GM19468 (cell line): ENCODE results near the gene NVL.
A peak's percentile ranks its signal among the peaks of the same experiment; 100 is the strongest.

Experiments used
- ATAC-seq: cut with Tn5 transposase; IDR thresholded peaks from one replicate; pipeline ENCODE4 v1.9.1; 2021; ENCODE audit warnings: mild to moderate bottlenecking, moderate library complexity, moderate number of reproducible peaks; ENCODE audit not compliant: unreplicated experiment; ENCODE audit errors: extremely low read depth

The NVL gene

DNA sequence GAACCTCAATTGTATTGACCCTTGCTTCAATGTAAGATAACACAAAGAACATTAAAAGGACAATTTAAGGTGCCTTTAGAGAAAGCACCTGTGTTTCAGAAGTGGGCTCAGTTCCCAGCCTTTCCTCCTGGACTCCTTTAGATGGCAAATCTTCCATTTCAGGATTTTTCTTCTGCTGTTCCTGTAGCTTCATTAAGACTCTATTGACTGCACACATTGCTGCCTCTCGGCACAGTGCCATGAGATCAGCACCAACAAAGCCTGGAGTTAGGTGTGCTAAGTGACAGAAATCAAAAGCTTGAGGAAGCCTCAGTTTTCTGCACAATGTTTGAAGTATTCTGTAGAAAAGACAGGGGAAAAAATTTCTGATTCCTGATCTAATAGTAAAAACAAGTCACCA lies 40.6 kb downstream of the NVL start:
- ATAC-seq, result no peak

DNA sequence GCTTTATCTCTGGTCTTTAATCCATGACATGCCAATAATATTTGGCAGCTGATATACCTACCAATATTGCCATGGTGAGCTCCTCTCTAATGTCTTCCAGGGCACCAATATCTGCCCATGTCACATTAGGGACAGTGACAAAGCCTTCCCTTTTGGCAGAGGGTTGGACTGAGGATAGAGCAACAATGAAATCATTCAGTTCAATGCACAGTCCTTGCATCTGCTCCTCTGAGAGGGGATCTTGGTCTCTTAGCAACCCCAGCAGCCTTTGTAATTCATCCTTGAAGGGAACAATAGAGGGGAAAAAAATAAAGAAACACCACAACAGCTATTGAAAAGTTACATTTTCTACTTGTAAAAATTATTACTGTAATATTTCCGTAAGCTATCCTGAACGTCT lies 42.3 kb downstream of the NVL start:
- ATAC-seq, result no peak

DNA sequence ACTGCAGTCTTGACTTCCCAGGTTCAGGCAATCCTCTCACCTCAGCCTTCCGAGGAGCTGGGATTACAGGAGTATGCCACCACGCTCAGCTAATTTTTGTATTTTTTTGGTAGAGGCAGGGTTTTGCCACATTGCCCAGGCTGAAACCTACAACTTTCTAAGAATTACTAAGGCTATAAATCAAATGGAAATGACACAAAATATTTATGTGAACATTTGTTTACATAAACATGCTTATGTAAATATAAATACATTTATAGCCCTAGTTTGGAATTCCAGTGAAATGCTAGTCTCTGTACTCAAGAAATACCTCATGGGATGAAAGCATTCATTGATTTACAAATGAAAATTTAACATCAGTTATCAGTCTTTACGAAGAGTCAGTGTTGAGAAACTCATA lies 47.8 kb downstream of the NVL start:
- no peak for ATAC-seq

DNA sequence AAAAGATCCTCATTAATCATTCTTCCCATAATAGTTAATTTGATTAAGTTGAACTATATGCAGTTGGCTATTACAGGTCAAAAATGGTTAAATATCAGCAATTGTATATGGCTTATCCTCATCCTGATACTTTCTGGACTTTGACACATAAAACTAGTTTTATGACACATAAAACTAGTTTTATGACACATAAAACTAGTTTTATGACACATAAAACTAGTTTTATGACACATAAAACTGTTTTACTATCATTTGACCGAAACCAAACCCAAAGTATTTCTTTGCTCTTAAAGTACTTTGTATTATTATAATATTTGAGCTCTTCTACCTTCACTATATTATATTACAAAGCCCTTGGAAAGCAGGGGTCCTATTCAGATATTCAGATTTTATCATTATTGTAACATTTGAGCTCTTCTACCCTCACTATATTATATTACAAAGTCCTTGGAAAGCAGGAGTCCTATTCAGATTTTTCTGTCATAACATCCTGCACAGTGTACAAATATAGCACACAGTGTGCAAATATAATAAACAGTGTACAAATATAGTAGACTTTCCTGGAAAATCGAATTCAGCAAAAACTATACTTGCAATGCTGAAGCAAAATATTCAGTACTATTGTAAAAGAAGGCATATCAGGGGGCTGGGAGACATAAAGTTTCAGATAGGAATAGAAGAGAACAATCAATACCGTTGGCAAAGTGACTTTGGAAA lies 53.0 kb downstream of the NVL start:
- ATAC-seq, result no peak

DNA sequence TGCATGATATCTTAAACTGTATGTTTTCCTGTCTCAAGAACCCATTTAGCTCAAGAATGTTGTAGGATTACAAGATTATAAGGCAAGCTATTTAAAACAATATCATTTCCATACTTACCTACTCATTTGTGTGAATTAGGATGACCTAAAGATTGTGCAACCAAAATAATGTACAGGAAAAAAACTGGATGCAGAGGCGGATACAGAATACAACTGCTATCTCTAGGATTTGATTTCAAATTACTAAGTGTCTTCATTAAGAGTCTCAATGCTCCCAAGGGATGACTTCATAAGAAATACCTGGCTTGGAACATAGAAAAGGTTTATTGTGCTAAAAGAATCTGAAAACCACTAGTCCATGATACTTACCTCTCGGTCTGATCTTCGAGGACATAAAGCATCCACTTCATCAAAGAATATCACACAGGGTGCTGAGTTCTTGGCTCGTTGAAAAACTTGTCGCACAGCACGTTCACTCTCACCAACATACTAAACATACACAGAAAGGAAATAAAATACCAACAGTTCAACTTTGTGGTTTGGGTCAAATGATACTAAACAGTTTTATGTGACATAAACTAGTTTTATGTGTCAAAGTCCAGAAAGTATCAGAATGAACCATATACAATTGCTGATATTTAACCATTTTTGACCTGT lies 54.9 kb downstream of the NVL start:
- ATAC-seq, result no peak

DNA sequence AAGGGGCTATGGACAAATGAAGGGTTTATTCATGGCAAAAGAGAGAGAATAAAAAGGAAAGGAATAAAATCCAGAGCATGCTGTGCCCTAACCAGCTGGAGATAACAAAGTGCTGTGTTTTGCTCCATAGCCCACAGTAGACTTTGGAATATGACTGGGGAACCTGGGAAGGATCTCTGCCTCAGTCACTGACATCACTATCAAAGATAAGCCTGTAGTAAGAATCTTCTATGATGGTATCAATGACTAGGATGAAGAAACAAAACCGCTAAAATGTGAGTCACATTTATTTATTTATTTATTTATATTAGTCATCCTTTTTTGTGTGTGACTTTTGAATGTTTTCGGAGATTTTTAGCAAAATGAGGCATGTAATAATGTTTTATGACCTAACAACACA lies 56.3 kb downstream of the NVL start:
- ATAC-seq, result no peak

DNA sequence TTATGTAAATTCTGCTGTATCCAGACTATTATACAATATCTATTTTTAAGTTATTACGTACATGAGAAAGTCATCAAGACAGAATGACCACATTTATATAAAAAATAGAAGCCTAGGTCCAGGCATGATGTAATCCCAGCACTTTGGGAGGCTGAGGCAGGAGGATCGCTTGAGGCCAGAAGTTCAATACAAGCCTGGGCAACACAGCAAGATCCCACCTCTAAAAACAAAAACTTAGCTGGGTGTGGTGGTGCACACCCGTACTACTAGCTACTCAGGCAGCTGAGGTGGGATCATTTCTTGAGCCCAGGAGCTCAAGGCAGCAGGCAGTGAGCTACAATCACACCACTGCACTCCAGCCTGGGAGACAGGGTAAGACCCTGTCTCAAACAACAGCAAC lies 58.9 kb downstream of the NVL start:
- ATAC-seq, result no peak

DNA sequence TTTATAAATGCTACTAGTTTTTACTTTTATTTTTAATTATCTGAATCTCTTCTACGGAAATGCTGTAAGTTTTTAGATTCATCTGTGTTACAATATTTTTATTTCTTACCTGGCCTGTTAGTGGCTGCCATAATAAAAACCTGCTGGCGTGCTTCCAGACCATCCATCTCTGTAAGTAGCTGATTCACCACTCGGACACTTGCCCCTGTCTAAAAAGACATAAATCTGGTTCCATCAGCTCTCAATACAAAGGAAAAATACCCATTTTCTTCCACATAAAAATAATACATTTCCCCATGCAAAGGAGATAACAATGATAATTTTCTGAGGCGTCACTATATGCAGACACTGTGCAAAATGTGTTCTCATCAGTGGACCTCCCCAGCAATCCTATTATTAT lies 62.0 kb downstream of the NVL start:
- no peak for ATAC-seq

DNA sequence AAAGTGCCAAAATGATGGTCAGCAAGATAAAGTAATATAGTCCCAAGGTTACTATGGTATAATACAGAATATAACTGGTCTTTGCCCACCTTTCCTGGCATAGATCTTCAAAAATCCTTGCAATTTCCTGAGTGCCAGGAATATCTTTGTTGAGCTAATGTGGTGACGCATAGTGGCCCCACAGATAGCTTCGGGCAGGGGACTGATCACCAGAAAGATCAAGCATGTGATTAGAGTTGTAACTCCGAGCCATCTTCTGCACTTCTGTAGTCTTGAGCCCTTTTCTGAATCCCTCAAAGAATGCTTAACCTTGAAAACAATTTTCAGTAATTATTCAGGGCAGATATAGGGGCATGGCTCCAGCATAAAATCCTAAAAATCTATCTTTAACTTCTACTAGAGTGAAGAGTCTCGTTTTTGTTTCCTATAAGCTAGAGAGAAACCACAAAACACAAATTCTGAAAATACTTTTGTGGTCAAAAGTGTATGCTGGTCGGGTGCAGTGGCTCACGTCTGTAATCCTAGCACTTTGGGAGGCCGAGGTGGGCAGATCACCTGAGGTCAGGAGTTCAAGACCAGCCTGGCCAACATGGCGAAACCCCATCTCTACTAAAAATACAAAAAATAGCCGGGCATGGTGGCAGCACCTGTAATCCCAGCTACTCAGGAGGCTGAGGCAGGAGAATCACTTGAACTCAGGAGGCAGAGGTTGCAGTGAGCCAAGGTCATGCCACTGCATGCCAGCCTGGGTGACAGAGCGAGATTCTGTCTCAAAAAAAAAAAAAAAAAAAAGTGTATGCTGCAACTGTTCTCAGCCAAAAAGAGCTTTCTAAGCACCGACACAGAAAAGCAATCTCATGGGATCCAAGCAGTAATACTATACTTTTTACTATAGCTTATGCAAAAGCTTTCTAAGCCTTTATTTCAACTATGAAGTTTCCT lies 62.8 kb downstream of the NVL start:
- ATAC-seq, result no peak

DNA sequence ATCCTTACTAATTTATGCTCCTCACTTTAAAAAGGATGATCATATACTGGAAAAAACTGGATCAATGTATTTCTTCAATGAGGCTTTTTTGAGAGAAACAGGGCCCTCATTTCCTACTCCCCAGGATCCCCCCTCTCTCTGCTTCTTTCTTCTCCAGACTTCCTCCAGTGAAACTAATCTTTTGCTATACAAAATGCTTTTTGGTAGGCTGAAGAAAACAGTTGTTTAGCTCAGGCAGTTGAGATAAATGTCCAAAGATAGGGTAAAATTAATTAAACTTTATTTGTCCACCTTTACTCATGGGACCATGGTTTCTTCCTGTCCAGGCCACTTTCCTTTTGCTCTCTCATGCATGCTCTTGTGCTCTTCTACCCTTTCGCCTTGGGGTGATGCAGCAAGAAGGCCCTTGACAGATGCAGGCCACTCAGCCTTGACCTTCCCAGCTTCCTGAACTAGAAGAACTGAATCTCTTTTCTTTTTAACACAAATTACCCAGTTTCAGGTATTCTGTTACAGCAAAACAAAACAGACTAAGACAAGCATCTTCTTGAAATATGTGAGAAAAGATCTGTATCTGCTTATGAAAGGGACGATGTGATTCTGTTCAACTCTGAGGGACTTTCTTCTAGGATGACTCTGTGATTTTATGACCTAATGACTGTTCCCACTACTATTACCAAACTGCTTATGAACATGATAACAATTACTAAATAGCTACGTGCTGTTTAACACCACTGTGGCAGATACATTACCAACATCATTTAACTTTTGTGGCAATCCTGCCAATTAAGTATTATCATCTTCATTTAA lies 63.7 kb downstream of the NVL start:
- peak; percentile 68 for ATAC-seq

DNA sequence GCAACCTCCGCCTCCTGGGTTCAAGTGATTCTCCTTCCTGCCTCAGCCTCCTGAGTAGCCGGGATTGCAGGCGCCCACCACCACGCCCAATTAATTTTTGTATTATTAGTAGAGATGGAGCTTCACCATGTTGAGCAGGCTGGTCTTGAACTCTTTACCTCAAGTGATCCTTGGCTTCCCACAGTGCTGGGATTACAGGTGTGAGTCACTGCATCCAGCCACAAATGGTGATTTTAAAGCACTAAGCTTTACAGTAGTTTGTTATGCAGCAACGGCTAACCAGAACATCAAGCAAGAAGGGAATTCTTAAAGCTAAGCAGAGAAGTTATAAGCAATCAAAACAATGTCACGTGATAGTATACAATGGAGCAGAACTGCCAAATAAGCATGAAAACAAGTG lies 65.7 kb downstream of the NVL start:
- no peak for ATAC-seq

DNA sequence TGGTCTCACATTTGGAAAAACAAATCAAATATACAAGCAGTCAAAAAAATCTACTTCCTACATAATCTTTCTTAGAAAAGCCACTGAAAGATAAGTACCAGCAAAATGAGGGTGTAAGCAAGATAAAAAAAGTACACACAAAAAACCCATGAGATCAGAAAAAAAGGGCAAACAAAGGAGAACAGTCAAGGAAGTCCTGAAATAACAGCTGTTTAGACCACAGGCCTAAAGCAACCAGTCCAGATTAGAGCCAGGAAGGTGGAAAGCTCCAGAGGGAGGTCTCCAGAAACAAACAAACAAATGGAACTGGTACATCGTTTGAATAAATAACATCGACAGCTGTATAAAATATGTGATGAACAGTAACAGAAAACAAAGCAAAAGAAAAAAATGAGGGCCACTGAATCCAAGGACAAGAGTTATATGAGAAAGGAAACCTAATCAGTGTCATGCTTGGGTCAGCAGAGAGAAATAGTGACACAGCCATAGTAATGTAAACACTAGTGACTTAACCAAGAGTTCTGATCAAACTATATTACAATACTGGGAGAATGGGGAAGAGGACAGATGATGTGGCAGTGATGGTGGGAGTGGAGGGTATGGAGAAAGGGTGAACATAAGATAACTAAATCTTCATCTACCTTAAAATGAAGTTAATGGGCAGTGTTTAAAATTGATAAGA lies 67.5 kb downstream of the NVL start:
- ATAC-seq, result no peak

DNA sequence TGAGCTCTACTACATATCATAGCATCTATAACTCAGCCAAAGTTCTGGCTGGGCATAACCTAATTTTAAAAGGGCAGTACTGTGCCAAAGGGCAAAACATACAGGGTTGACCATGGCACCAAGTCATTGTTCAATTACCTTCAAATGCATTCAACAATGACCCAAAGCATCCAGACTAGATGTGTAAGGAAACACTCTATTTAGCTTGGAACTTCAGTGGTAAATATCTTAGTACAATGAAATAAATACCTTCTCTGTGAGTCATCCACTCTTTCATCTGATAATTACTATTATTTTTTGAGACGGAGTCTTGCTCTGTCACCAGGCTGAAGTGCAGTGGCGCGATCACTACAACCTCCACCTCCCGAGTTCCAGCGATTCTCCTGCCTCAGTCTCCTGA lies 70.0 kb downstream of the NVL start:
- no peak for ATAC-seq

DNA sequence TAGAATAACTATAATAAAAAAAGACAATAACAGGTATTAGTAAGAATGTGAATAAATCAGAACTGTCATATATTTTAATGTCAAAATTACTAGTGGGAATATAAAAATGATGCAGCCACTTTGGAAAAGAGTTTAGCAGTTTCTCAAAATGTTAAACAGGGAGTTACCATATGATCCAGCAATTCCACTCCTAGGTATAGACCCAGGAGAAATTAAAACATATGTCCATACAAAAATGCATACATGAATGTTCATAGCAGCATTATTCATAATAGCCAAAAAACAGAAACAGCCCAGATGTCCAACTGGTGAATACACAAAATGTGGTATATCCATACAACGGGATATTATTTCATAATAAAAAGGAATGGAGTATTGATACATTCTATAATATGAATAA lies 71.6 kb downstream of the NVL start:
- ATAC-seq, result no peak

DNA sequence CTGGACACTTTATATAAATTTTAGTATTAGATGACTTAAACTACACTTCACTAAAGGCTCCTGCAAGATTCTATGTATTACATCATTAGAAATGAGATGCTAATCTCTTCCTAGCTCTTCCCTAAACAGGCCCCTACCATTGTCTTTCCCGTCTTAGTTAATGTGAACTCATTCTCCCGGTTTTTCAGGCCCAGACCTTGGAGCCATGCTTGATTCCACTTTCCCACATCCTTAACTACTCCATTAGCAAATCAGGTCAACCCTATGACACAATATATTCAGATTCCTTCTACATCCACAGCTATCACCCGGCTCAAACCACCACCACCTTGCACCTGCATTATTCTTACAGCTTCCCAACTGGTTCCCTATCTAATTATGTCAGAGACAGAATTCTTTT lies 73.3 kb downstream of the NVL start:
- no peak for ATAC-seq

DNA sequence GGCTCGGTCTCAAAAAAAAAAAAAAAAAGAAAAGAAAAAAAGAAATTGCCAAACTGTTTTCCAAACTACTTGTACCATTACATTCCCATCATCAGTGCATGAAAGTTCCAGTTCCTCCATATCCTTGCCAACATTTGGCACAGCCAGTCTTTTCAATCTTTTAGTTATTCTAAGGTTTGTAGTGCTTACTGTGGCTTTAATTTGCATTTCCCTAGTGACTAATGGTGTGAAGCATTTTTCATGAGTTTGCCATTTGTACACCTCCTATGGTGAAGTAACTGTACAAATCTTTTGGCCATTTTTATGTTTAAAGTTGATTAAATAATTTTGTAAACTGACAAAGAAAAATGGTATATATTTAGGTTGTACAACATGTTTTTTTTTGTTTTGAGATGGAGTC lies 76.3 kb downstream of the NVL start:
- no peak for ATAC-seq

DNA sequence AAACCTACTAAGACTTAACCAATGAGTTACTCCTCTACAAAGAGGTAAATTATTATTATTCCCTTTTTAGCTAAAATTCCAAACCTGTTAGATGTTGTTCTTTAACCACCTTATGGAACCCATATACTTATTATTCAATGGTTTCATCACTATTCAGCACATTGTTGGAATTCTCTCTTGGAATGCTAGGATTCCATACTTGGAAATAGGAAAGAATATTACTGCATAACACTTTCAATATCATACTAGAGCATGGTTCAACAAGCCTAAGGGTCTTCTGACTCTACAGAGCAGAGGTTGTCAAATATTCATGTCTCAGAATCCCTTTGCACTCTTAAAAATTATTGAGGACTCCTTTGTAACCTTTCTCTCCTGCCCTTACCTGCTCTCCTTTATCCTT lies 77.5 kb downstream of the NVL start:
- ATAC-seq, result no peak

DNA sequence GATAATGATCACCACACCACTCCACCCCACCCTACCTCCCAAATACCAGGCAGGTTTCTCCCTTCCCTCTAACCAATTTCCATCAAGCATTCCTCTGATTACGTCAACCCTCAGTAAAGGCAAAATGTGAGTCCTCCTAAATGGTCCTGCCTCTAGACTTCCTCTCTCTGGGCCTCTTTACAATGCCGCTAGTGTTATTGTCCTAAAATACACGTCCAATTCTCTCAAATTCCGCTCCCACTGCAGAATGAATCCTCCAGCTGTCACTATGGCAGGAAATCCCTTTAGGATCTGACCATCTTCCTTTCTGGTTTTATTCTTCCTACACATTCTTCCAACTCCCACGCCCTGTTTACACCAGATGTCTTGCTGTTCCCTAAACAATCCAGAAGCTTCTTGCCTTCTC lies 78.2 kb downstream of the NVL start:
- ATAC-seq, result no peak

DNA sequence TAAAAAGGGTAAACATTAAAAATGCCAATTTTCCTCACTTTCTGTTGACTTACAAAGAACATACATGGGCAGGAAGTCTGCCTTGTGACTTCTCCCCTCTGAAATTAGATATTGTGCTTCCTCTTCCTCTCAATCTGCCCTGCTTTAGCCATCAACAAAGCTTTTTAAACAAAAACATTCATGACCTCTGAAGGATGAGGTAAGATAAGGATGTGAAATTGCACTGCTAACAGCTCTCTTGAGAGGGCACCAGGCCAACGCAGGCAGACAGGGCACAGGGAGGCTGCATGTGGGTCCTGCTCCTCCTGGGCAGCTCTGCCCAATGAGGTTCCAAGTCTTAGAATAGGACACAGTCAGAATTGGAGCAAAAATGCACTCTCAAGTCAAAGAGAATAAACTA lies 84.8 kb downstream of the NVL start:
- no peak for ATAC-seq

DNA sequence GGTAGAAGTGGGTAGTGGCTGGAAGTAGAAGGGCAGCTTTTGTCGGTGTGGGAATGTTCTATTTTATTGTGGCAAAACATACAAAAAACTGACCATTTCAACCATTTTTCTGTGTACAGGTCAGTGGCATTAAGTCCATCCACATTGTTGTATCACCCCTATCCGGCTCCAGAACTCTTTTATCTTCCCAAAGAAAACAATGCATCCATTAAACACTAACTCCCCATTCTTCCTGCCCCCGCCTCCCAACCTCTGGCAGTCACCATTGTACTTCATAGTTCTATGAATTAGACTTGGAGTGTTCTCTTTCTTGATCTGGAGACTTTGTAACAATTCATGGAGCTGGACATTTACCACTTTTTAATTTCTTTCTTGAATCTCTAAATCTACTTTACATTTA lies 91.2 kb downstream of the NVL start:
- ATAC-seq, result no peak
